Measurements from ENCODE around the gene PON3.

- TF ChIP-seq, protein P1, sequence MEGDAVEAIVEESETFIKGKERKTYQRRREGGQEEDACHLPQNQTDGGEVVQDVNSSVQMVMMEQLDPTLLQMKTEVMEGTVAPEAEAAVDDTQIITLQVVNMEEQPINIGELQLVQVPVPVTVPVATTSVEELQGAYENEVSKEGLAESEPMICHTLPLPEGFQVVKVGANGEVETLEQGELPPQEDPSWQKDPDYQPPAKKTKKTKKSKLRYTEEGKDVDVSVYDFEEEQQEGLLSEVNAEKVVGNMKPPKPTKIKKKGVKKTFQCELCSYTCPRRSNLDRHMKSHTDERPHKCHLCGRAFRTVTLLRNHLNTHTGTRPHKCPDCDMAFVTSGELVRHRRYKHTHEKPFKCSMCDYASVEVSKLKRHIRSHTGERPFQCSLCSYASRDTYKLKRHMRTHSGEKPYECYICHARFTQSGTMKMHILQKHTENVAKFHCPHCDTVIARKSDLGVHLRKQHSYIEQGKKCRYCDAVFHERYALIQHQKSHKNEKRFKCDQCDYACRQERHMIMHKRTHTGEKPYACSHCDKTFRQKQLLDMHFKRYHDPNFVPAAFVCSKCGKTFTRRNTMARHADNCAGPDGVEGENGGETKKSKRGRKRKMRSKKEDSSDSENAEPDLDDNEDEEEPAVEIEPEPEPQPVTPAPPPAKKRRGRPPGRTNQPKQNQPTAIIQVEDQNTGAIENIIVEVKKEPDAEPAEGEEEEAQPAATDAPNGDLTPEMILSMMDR (conservative IDR thresholded peaks at IDR 0.05; ENCODE audit: low read depth in 2 of 2), result no peak
- no peak for TF ChIP-seq EZH2 (IDR thresholded peaks at IDR 0.05; ENCODE audit: low read depth, unreplicated experiment)
- no peak for TF ChIP-seq POLR2AphosphoS5 (IDR thresholded peaks at IDR 0.05; ENCODE audit: low read depth)
- no peak for TF ChIP-seq EZH2phosphoT487 (IDR thresholded peaks at IDR 0.05; ENCODE audit: unreplicated experiment)
- TF ChIP-seq, protein P2, sequence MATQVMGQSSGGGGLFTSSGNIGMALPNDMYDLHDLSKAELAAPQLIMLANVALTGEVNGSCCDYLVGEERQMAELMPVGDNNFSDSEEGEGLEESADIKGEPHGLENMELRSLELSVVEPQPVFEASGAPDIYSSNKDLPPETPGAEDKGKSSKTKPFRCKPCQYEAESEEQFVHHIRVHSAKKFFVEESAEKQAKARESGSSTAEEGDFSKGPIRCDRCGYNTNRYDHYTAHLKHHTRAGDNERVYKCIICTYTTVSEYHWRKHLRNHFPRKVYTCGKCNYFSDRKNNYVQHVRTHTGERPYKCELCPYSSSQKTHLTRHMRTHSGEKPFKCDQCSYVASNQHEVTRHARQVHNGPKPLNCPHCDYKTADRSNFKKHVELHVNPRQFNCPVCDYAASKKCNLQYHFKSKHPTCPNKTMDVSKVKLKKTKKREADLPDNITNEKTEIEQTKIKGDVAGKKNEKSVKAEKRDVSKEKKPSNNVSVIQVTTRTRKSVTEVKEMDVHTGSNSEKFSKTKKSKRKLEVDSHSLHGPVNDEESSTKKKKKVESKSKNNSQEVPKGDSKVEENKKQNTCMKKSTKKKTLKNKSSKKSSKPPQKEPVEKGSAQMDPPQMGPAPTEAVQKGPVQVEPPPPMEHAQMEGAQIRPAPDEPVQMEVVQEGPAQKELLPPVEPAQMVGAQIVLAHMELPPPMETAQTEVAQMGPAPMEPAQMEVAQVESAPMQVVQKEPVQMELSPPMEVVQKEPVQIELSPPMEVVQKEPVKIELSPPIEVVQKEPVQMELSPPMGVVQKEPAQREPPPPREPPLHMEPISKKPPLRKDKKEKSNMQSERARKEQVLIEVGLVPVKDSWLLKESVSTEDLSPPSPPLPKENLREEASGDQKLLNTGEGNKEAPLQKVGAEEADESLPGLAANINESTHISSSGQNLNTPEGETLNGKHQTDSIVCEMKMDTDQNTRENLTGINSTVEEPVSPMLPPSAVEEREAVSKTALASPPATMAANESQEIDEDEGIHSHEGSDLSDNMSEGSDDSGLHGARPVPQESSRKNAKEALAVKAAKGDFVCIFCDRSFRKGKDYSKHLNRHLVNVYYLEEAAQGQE (IDR thresholded peaks at IDR 0.05; ENCODE audit: unreplicated experiment), result no peak
Measured at GRCh38 chr7:95425694-95426093, 29.5 kb upstream of the PON3 start.
